Measurements from ENCODE around the gene CTXN3.

CTXN3 gene

DNA sequence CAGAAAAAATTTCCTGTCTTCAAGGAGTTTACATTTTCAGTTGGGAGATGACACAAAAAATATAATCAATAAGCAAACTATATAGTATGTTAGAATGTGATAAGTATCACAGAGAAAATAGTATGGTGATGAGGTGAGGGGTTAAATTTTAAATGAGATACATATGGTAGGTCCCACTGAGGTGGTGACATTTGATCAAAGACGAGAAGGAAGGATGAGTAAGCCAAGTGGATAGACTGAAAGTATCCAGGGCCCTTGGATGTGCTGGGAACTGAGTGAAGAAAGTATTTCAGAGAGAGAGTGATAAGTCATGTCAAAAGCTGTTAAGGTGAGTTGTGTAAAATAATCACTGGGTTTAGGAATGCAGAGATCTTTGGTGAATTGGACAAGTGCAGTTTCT lies 57.8 kb downstream of the CTXN3 start:
- H3K27ac ChIP-seq, result no peak overlapping the region
- TF ChIP-seq ZFX (IDR thresholded peaks at IDR 0.05; ENCODE audit: borderline replicate concordance), result no peak
- TF ChIP-seq, protein P1, sequence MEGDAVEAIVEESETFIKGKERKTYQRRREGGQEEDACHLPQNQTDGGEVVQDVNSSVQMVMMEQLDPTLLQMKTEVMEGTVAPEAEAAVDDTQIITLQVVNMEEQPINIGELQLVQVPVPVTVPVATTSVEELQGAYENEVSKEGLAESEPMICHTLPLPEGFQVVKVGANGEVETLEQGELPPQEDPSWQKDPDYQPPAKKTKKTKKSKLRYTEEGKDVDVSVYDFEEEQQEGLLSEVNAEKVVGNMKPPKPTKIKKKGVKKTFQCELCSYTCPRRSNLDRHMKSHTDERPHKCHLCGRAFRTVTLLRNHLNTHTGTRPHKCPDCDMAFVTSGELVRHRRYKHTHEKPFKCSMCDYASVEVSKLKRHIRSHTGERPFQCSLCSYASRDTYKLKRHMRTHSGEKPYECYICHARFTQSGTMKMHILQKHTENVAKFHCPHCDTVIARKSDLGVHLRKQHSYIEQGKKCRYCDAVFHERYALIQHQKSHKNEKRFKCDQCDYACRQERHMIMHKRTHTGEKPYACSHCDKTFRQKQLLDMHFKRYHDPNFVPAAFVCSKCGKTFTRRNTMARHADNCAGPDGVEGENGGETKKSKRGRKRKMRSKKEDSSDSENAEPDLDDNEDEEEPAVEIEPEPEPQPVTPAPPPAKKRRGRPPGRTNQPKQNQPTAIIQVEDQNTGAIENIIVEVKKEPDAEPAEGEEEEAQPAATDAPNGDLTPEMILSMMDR (IDR thresholded peaks at IDR 0.05), result no peak

DNA sequence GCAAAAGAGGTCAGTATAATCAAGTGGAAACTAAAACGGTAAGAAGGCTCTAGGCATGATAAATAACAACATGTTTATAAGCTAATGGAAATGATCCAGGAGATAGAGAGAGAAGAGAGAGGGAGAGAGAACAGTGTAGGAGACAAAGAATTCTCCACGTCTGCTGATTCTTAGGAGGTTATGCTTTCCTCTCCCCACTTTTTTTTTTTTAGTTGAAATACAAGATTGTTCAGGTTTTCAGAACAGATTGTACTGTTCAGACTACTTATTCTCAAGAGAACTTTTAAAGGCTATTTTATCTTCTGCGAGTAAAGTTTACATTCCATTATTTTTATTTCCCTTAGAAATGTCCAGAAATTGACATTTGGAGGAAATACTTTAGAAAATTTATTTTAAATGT lies 58.3 kb downstream of the CTXN3 start:
- no peak for TF ChIP-seq ZFX (IDR thresholded peaks at IDR 0.05; ENCODE audit: borderline replicate concordance)
- TF ChIP-seq, protein P1 (IDR thresholded peaks at IDR 0.05), result no peak
- H3K27ac ChIP-seq, result no peak overlapping the region
